ENCODE measurements around the gene SULT2B1.

Gene SULT2B1

DNA sequence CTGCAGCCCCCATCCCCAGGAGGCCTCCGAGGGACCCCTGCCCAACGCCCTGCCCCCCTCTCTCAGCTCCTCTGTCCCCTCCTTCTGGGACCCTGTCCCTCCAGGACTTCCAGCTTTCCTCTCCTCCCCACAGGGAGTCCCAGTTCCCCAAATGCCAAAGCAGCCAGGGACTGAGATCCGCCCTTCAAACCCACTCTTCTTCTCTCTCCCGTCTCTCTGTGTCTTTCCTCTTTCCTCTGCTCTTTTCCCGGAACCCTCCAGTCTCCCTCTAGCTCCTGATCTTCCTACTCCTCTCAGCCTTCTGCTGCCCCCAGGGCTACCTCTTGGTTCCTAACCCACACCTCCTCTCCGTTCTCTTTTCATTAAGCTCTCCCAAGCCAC, 93.6 kb downstream of the SULT2B1 start:
- Histone ChIP-seq H3K27me3 (ENCODE audit: insufficient read depth, low read length) (no peaks in the 10 kb centered on the region), H3K79me1 (ENCODE audit: low read length) (no peaks in the 10 kb centered on the region), H4K8ac (ENCODE audit: low read depth, low read length) (peak overlapping the region; percentile 59), H3K79me2 (ENCODE audit: control insufficient read depth, insufficient read depth, low read length, poor library complexity) (no peaks in the 10 kb centered on the region), H3K4me1 (ENCODE audit: control insufficient read depth in 1 of 2, insufficient read depth in 2 of 2, low read length in 2 of 2) (peaks cover 6 to 13% of the 10 kb centered on the region in 2 experiments), H3K9ac (ENCODE audit: low read length) (no peak overlapping the region), H3K36me3 (ENCODE audit: control insufficient read depth in 1 of 2, insufficient read depth in 2 of 2, low read length in 2 of 2) (no peaks in the 10 kb centered on the region), H2AK5ac (ENCODE audit: low read length) (no peak overlapping the region), H3K27ac (ENCODE audit: low read depth, low read length) (no peak overlapping the region), H2BK12ac (ENCODE audit: low read length) (no peak overlapping the region), H4K91ac (ENCODE audit: low read depth, low read length) (no peak overlapping the region), H3K4me3 (ENCODE audit: low read depth, low read length) (no peak overlapping the region), H3K4ac (ENCODE audit: low read depth, low read length) (no peak overlapping the region), H3K9me3 (ENCODE audit: insufficient read depth, low read depth, low read length) (no peaks in the 10 kb centered on the region), H3K18ac (ENCODE audit: low read length) (no peak overlapping the region), H2AFZ (ENCODE audit: insufficient read depth, low read length, poor library complexity) (peak overlapping the region; percentile 12), H2BK120ac (ENCODE audit: insufficient read depth, low read length, poor library complexity) (no peak overlapping the region), H3K4me2 (ENCODE audit: low read length) (peak overlapping the region; percentile 90), H4K12ac (ENCODE audit: low read depth, low read length) (no peak overlapping the region), H3K23ac (ENCODE audit: low read length) (no peak overlapping the region), H3K14ac (ENCODE audit: low read length) (no peak overlapping the region), H2BK5ac (ENCODE audit: low read depth, low read length, poor library complexity) (no peak overlapping the region)
- WGBS (ENCODE audit: extremely low coverage, insufficient coverage, insufficient read length): no CpG with 5 or more reads among the region's 6 CpGs
- DNase-seq: no peak

DNA sequence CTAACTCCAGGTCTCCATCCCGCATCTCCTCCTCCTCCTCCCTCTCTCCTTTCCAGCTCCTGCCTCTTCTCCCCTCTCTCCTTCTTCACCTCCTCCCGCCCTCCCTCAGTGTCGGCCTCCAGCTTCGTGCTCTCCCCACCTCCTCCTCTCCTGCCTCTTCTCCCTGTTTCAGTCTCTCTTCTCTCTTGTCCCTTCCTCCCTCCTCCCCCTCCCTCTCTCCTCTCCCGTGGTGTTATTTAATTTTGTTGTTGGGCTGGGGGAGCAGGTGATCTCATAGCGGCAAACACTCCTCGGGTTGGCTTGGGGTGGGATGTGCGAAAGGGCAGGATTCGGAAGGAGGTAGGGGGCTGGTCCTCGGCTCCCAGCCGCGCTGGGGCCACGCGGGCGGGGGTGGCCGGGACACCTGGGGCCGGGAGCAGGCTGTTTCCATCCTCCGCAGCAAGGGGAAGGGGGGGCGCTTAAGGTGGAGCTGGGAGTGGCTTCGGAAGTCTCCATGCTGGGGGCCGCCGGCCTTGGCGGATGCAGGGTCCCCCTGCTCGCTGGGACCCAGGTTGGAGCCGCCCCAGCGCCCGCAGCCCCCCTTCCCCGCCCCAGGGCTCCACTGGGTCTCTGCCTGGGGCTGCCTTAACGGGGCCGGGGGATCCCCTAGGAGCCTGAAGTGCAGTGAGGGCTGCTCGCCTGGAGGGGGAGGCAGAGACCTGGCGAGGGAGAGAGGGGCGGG, 94.2 kb downstream of the SULT2B1 start, which contains the start of gene CA11:
TSS of gene CA11 (minus strand) at position 187 of the 721 bp plus-strand sequence. CDS start 555 bp downstream, outside the sequence.
- no CpG with 5 or more reads among the region's 33 CpGs for WGBS (ENCODE audit: extremely low coverage, insufficient coverage, insufficient read length)
- Histone ChIP-seq H3K9me3 (ENCODE audit: insufficient read depth, low read depth, low read length) (peaks cover under 1% of the 10 kb centered on the region), H3K9ac (ENCODE audit: low read length) (no peak within 1 kb of the TSS), H3K4me1 (ENCODE audit: control insufficient read depth in 1 of 2, insufficient read depth in 2 of 2, low read length in 2 of 2) (peaks cover 6 to 13% of the 10 kb centered on the region in 2 experiments), H3K4ac (ENCODE audit: low read depth, low read length) (no peak within 1 kb of the TSS), H3K36me3 (ENCODE audit: control insufficient read depth in 1 of 2, insufficient read depth in 2 of 2, low read length in 2 of 2) (no peaks in the 10 kb centered on the region), H3K14ac (ENCODE audit: low read length) (no peak within 1 kb of the TSS), H3K79me1 (ENCODE audit: low read length) (no peaks in the 10 kb centered on the region), H2BK12ac (ENCODE audit: low read length) (no peak within 1 kb of the TSS), H3K4me2 (ENCODE audit: low read length) (peak within 1 kb of the TSS; percentile 90), H3K18ac (ENCODE audit: low read length) (no peak within 1 kb of the TSS), H4K12ac (ENCODE audit: low read depth, low read length) (no peak within 1 kb of the TSS), H2AFZ (ENCODE audit: insufficient read depth, low read length, poor library complexity) (peak within 1 kb of the TSS; percentile 14), H2AK5ac (ENCODE audit: low read length) (no peak within 1 kb of the TSS), H3K23ac (ENCODE audit: low read length) (no peak within 1 kb of the TSS), H2BK120ac (ENCODE audit: insufficient read depth, low read length, poor library complexity) (no peak within 1 kb of the TSS), H3K4me3 (ENCODE audit: low read depth, low read length) (peak within 1 kb of the TSS; percentile 59), H3K79me2 (ENCODE audit: control insufficient read depth, insufficient read depth, low read length, poor library complexity) (no peaks in the 10 kb centered on the region), H2BK5ac (ENCODE audit: low read depth, low read length, poor library complexity) (no peak within 1 kb of the TSS), H3K27me3 (ENCODE audit: insufficient read depth, low read length) (no peaks in the 10 kb centered on the region), H4K8ac (ENCODE audit: low read depth, low read length) (peak within 1 kb of the TSS; percentile 59), H3K27ac (ENCODE audit: low read depth, low read length) (no peak within 1 kb of the TSS), H4K91ac (ENCODE audit: low read depth, low read length) (no peak within 1 kb of the TSS)
- peak; percentile 79 to 87 for DNase-seq

DNA sequence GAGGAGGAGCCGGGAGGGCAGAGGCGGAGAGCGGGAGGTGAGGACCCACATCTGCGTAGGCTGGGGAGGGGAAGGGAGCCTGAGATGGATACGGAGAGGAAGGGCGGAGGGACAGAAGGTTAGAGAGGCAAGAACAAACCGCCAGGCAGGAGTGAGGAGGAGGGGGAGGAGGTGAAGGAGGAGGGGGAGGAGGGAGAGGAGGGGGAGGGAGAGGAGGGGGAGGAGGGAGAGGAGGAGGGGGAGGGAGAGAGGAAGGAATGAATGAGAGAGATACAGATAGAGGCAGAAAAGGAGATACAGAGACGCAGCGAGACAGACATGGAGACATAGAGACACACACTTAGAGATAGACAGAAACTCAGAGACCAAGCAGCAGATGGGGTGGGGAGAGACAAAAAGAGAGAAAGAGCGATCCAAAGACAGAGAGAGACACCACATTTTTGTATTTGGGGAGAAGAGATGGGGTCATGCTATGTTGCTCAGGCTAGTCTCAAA, 94.8 kb downstream of the SULT2B1 start:
- Histone ChIP-seq H2AFZ (ENCODE audit: insufficient read depth, low read length, poor library complexity) (no peak overlapping the region), H3K4me1 (ENCODE audit: control insufficient read depth in 1 of 2, insufficient read depth in 2 of 2, low read length in 2 of 2) (peaks cover 6 to 13% of the 10 kb centered on the region in 2 experiments), H3K9ac (ENCODE audit: low read length) (no peak overlapping the region), H3K4me2 (ENCODE audit: low read length) (peak overlapping the region; percentile 90), H3K23ac (ENCODE audit: low read length) (no peak overlapping the region), H3K9me3 (ENCODE audit: insufficient read depth, low read depth, low read length) (peaks cover 2% of the 10 kb centered on the region), H3K4ac (ENCODE audit: low read depth, low read length) (no peak overlapping the region), H2BK120ac (ENCODE audit: insufficient read depth, low read length, poor library complexity) (no peak overlapping the region), H4K12ac (ENCODE audit: low read depth, low read length) (no peak overlapping the region), H3K14ac (ENCODE audit: low read length) (no peak overlapping the region), H3K27me3 (ENCODE audit: insufficient read depth, low read length) (no peaks in the 10 kb centered on the region), H3K36me3 (ENCODE audit: control insufficient read depth in 1 of 2, insufficient read depth in 2 of 2, low read length in 2 of 2) (no peaks in the 10 kb centered on the region), H2BK5ac (ENCODE audit: low read depth, low read length, poor library complexity) (no peak overlapping the region), H2AK5ac (ENCODE audit: low read length) (no peak overlapping the region), H3K79me2 (ENCODE audit: control insufficient read depth, insufficient read depth, low read length, poor library complexity) (no peaks in the 10 kb centered on the region), H4K91ac (ENCODE audit: low read depth, low read length) (no peak overlapping the region), H4K8ac (ENCODE audit: low read depth, low read length) (no peak overlapping the region), H3K4me3 (ENCODE audit: low read depth, low read length) (no peak overlapping the region), H2BK12ac (ENCODE audit: low read length) (no peak overlapping the region), H3K79me1 (ENCODE audit: low read length) (no peaks in the 10 kb centered on the region), H3K27ac (ENCODE audit: low read depth, low read length) (no peak overlapping the region), H3K18ac (ENCODE audit: low read length) (no peak overlapping the region)
- no peak for DNase-seq
- WGBS (ENCODE audit: extremely low coverage, insufficient coverage, insufficient read length): no CpG with 5 or more reads among the region's 10 CpGs

DNA sequence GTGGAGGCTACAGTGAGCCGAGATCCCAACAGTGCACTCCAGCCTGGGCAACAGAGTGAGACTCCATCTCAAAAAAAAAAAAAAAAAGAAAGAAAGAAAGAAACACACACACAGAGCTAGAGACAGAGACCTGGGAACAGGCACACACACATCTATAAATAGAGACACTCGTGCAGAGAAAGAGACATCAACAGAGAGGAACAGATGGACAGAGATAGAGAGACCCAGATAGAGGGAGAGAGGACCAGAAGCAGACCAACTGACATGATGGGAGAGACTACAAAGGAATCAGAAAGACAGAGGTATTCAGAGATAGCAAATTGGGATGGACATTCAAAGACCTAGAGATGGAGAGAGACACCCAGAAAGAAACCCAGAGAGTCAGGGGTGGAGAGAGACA, 96.2 kb downstream of the SULT2B1 start:
- Histone ChIP-seq H2BK5ac (ENCODE audit: low read depth, low read length, poor library complexity) (no peak overlapping the region), H2AFZ (ENCODE audit: insufficient read depth, low read length, poor library complexity) (no peak overlapping the region), H4K8ac (ENCODE audit: low read depth, low read length) (no peak overlapping the region), H3K4me1 (ENCODE audit: control insufficient read depth in 1 of 2, insufficient read depth in 2 of 2, low read length in 2 of 2) (peaks cover 6 to 13% of the 10 kb centered on the region in 2 experiments), H3K9ac (ENCODE audit: low read length) (no peak overlapping the region), H4K91ac (ENCODE audit: low read depth, low read length) (no peak overlapping the region), H3K4ac (ENCODE audit: low read depth, low read length) (no peak overlapping the region), H3K36me3 (ENCODE audit: control insufficient read depth in 1 of 2, insufficient read depth in 2 of 2, low read length in 2 of 2) (no peaks in the 10 kb centered on the region), H2AK5ac (ENCODE audit: low read length) (no peak overlapping the region), H3K4me2 (ENCODE audit: low read length) (no peak overlapping the region), H2BK12ac (ENCODE audit: low read length) (no peak overlapping the region), H4K12ac (ENCODE audit: low read depth, low read length) (no peak overlapping the region), H3K79me1 (ENCODE audit: low read length) (no peaks in the 10 kb centered on the region), H3K27ac (ENCODE audit: low read depth, low read length) (no peak overlapping the region), H3K14ac (ENCODE audit: low read length) (no peak overlapping the region), H3K79me2 (ENCODE audit: control insufficient read depth, insufficient read depth, low read length, poor library complexity) (no peaks in the 10 kb centered on the region), H3K27me3 (ENCODE audit: insufficient read depth, low read length) (no peaks in the 10 kb centered on the region), H2BK120ac (ENCODE audit: insufficient read depth, low read length, poor library complexity) (no peak overlapping the region), H3K18ac (ENCODE audit: low read length) (no peak overlapping the region), H3K9me3 (ENCODE audit: insufficient read depth, low read depth, low read length) (peaks cover 2% of the 10 kb centered on the region), H3K4me3 (ENCODE audit: low read depth, low read length) (no peak overlapping the region), H3K23ac (ENCODE audit: low read length) (no peak overlapping the region)
- no CpG with 5 or more reads among the region's 2 CpGs for WGBS (ENCODE audit: extremely low coverage, insufficient coverage, insufficient read length)
- no peak for DNase-seq

Data from trophoblast cell (in vitro differentiated cells and primary cell).